CD4-positive, alpha-beta T cell treated with Interleukin-1 beta for 1 hour (primary cell): ENCODE measurements around the gene PITX3.
"Not testable (repeated sequence)": the region's sequence is repeated elsewhere in the genome, so short reads cannot be mapped to it uniquely, and the experiment has no call there.

Experiments used
- DNase-seq, 2 donors: peaks; one replicate each; pipeline ENCODE4 v3.0.0-alpha.2; 2020 to 2022

PITX3 gene

DNA sequence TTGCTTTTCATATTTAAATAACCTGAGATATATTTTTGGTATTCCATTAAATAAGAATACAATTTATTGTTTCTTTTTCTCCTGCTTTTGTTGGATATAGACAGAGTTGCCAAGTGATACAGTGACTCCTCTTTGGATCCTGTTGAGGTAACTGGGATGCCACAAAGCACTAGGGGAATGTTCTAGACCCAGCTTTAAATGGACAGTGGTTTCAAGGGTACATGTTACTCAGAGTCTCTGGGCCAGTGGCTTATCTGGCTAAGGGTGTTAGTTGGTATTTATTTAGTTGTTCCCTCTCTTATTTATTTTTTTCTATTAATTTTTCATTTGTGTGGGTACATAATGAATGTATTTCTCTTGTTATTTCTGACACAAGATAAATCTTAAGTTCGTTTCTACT is 13.1 kb upstream of the PITX3 start:
- DNase-seq, result no peak

DNA sequence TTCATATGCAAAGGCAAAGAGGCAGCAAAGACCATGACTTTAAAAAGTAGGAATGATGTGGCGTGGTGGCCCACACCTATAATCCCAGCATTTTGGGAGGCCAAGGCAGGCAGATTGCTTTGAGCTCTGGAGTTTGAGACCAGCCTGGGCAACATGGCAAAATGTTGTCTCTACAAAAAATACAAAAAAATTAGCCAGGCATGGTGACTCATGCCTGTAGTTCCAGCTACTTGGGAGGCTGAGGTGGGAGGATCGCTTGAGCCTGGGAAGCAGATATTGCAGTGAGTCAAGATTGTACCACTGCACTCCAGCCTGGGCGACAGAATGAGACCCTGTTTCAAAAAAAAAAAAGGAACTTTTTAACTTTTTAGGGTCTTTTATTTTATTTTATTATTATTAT is 11.2 kb upstream of the PITX3 start:
- not testable (repeated sequence) for DNase-seq

DNA sequence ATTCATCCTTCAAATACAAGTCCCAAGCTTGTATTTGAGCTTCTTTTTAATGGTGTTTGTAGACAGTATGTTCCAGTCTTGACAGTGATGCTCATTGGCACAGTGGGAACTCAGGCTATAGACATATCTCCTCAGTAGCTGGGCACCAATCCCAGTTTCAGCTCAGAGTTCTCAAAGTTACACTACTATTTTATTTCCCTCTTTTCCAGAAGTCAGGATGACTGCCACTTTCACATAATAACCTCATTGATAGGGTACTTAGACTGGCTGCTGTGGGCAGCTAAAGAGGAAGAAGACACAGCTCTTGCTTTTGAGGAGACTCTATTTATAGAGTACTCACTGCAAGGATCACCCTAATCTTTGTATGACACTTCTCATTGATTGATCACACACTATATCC is 6.4 kb upstream of the PITX3 start:
- no peak for DNase-seq

DNA sequence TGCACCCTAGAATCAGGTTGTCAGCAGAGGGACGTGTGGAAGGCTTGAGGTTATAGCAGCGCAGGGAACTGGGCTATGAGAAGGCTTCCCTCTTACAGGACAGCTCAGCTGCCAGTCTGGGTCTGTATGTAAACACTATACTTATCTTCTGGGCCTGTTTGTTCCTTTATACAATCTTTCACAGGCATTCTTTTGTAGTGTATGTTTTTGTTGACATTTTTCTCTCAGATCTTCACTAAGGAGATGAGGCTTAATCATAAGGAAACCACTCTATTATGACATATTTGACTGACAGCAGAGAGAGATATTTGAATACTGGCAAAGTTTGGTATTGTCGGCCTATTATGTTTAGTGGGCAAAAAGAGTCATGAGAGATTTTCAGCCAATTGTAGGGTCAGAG is 4.9 kb upstream of the PITX3 start:
- DNase-seq, result no peak

DNA sequence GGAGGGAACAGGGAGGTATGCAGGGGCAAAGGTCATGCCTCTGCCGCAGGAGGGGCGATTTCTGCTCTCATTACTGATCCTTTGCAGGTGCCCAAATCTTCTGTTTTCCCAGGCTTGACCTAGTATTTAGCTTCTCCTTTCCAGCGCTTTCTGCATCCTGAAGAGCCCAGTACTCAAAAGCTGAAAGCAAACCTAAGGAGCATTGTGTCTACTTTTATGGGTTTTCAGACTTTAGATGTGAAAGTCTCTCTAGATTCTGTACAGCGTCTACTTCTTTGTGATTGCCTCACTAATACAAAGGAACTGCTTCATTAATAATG is 4.6 kb upstream of the PITX3 start:
- DNase-seq, result no peak

DNA sequence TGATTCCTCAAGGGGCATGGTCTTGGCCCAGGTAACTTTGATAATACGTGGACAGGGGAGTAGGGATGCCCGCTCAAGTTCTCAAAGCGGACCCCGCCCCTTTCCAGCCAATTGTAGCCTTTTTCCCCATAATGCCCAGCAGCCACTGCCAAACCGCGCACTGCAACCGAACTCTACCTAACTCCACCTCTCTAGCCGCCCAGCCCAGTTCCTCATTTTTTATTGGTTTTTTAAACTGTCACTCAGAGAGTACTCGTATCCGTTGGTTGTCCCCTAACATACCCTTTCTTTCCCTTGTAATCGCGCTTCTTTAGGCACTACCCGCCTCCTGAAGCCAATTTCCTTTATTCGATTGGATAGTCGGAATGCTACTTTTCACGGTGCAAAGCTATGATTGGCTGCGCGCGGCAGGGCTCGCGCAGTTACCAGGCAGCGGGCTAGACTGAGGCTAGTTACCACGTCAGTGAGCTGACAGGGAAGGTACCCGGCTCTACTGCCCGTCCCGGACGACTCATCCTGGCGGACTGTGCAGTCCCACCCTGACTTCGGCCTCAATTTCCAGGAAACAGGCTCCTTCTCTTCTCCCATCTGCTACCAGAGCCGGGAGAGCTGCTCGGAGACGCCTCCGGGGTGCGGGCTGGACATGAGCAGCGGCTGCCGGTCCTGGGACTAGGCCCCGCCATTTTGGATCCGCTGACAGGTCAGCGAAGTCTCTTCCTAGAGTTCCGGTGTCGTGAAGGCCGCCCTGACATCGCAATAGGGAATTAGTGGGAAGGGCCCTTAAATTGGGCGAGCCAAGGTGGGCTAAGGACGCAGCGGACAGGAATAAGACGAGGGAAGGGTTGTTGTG is 4.0 kb upstream of the PITX3 start, which contains the start of gene GBF1:
Gene GBF1, plus strand, starts transcription at position 451 of the 850 bp plus-strand sequence. CDS start 13,407 bp downstream, outside the sequence.
- peak; percentile 94 to 98 for DNase-seq

DNA sequence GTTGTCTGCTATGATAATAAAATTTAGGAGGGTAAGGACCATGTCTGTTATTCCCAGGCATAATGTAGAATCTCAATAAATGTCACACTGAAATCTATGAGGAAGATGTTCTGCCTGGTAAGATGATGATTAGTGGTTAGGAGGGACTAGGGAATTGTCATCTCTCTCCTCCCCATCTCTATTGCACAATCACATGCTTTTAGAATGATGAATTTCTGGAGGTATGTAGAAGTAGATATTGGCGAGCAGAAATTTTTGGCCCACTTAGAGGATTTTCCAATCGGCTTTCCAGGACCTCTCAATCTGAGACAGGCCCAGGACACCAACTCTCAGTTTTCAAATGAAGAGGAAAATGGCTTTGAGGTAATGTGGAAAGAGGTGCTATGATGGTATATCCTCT is 2.0 kb upstream of the PITX3 start:
- DNase-seq, result no peak

DNA sequence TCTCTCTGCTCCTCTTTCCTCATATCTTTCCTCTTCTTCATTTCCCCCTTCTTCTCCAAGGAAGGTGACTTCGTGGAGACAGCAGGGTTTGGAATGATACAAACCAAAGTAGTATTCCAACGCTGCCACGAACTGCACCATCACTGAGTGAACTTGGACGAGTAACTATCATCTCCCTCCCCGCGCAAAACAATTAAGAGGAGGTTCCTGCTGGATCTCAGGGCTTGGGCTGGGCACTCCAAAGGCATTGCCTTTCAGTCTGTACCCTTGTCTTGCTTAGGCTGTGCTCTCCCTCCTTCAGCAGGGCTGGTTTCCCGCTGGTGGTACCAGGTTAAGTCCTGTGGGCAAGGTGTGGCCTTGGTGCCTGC is 790 bp upstream of the PITX3 start:
- no peak for DNase-seq

DNA sequence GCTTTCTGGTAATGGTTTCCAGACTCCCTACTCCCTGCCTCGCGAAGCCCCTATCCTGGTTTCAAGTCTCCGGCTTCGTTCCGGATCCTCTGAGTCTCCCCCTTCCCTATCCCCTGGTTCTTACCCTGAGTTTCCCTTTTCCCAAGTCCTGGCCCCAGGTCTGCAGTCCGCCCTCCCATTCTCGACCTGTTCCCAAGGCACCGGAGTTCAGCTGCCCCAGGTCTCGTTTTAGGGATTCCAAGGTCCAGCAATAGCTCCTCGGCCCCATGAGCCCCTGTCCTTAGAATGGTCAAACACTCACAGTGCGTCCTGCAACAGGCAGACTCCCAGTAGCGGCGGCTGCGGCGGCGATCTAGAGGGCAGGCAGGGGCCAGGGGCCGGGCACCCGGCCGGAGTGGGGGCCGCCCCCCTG is 274 bp downstream of the PITX3 start:
- no peak for DNase-seq

DNA sequence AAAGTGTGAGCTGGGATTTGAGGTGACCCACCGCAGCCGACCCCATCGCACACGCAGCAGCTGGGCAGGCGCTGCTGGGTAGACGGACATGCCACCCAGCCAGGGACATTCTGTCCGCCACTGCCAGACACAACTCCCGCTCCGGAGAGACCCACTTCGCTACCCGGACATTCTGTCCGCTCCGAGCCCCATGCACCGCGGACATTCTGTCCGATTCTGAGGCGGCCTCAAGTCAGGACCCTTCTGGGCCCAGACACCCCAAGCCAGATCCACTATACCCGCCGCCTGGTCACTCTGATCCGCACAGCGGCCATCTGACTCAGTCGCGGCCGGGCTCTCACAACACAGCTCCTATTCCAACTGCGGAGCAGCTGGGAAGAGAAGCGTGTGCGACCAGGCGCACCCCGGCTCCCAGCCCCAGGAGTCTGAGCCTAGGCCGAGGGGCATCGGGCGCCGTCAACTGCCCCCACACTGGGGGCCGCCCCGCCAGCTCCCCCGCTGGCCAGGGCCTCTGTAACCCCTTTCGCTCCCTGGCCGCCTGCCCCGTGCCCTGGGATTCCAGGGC is 763 bp downstream of the PITX3 start:
- no peak for DNase-seq

DNA sequence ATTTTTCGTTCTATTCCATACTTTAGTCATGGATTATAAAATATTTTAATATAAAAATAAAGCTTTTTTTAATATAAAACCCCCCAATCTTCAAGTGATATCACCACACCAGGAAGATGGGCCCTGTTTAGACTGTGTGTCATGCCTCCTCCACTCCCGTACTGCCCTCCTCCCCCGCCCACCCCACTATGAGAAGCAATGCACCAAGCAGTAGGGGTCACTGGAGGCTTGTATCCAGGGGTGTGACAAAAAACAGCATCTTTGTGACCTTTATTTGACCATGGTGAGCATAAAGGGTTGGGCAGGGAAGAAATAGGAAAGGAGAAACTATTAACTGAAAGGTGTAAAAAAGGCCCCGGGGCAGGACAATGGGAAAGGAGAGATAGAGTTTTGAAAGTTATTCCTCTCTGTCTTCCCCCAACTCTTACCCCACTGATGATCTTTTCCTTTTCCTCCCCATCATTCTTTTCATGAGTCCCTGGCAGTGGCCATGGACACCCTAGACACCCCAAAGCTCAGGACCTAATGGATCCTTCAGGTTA is 3.5 kb downstream of the PITX3 start:
- no peak for DNase-seq

DNA sequence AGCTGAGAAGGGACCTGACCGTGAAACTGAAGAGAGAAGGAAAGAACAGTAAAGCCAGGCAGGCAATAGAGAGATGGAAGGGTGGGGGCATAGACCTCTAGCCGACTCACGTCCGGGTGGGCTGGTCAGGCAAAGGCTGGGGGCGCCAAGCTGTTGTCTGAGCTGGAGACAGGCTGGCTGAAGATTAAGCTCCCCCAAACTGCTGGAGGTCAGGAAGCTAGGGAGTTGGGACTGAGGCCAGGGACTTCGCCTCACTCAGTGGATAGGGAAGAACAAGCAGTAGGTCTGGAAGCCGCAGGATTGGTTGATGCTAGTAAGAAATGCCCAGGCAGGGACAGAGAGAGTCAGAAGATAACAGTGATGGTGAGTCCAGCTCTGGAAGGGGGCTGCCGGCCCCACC is 5.3 kb downstream of the PITX3 start:
- DNase-seq, result no peak

DNA sequence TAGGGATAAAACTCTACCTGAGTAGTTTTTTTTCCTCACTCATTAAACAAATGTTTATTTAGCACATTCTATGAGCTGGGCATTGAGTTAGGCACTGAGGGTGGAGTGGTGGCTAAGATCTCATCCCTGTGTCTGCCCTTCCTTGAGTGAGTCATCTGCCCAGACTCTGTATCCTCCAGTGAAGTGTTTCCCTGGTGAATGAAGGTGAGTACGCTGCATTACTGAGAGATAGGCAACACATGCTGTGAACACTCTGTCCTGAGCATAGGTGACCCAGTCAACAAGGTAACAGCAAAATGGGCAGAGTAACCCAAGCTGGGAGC is 5.8 kb downstream of the PITX3 start:
- no peak for DNase-seq

DNA sequence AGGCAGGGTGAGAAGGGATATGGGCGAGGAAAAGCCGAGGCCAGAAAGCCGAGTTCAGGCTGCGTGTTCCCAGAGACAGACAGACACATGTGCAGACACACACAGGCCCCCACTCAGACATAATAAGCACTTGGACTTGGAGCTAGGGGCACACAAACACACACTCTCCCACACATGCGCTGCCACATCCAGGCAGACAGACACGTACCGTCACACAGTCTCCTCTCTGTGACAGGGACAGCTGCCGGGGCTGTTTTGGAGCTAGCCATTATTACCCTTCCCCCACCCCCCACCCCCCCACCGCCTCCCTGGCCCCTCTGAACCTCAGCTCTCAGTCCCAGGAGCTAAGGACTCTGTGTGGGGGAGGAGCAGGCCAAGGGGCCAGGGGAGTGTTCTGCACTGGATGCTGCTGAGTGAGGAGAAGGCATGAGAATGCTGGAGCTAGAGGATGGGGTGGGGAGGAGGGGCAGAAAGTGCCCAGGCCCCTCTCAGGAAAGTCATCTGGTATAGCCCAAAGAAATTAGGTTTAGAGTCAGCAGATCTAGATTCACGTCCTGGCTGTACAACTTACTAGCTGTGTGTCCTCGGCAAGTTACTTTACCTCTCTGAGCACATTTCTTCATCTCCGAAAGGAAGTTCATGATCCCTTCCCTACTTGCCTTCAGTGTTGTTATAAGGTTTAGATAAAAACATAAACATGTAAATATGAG is 6.3 kb downstream of the PITX3 start:
- DNase-seq, result no peak

DNA sequence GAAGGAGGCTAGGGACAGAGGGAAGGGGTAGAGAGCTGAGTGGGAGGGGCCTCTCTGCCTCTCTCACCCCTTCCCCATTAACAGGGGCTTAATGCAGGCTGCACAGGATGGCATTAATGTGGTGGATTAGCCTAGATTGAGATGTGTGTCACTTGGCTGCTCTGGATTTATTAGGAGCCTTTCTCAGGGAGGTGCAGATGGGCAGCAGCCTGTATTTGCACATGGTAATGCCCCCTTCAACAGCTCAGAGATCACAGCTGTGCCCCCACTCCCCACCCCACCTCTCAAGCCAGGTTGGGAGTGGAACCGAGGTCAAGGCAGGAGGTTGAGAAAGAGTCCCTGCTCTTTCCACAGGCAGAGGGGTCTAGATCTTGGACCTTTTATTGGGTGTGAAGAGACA is 7.3 kb downstream of the PITX3 start:
- DNase-seq, result no peak

DNA sequence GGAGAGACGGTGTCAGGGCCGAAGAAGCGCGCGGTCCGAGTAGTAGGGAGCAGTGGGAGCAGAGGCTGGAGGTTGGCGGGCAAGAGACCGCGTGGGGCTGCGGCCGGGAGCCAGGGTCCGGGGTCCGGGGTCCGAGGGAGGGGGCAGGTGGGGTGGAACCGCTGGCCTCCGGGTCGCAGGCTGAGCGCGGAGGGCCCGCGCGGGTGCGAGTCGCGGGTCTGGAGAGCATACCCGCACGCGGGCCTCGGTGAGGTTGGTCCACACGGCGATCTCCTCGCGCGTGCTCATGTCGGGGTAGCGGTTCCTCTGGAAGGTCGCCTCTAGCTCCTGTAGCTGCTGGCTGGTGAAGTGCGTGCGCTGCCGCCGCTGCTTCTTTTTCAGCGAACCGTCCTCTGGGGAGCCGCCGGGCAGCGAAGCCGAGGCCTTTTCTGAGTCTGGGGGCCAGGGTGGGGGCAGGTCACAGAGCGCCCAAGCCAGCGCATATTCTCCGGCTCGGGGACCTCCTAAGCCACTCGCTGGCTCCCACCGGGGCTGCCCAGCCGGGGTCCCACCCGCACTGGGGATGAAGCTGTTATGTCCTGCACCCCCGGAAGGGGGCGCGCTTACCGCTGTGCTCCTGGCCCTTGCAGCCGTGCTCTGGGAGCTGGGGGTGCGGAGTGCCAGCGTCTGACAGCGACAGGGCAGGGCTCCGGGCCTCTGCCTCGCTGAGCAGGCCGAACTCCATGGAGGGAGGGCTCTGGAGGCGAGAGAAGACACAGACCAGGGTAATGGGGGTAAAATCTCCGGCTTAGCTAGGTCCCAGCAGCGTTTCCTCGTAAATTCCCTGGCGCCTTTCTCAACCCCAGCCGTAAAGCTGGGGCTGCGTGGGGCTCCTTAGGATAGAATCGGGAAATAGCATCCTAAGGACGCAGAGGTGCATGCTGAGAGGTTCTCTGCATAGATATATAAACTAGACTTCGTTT is 9.7 kb downstream of the PITX3 start:
- peak; percentile 65 to 72 for DNase-seq

DNA sequence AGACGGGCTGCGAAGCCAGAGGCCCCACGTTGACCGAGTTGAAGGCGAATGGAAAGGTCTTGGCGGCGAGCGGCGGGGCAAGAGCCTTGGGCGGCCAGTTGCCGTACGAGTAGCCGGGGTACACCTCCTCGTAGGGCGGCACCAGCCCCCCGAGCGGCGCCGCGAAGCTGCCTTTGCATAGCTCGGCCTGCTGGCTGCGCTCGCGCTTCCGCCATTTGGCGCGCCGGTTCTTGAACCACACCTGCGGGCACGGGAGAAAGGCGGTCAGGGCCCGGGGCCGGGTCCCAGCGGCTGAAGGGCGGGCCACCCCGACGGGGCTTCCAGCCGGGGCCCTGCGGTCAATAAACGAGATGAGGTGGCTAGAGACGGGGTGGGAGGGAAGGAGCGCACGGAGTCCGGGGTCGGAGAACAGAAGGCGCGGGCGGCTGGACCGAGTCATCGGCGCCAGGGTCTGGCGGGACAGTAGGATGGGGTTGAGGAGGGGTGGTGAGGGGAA is 10.4 kb downstream of the PITX3 start:
- DNase-seq, result peak; percentile 44 to 58

DNA sequence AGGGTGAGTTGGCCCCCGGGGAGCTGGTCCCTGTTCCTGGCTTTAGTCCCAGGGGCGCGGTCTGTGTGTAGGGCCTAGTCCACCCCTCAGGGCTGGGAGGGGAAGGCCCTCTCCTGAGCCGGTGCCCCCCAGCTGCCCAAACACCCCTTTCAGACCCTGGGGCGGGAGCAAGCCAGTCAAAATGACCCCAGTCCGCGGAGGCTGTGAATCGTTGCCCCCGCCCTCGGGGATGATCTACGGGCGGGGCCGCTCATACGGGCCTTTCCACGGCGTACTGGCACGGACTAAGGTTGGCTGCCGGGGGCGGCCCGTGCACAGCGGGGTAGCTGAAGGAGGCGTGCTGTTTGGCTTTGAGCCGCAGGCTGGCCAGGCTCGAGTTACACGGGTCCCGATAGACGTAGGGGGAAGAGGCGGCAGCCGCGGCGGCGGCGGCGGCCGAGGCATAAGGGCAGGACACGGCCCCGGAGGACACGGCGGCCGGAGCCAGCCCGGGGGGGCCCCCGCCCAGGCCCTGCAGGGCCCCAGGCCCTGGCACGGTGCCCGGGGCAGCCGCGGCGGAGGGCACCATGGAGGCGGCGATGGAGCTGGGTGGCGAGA is 10.9 kb downstream of the PITX3 start:
- DNase-seq, result peak in 1 of 2 donors; percentile 39

DNA sequence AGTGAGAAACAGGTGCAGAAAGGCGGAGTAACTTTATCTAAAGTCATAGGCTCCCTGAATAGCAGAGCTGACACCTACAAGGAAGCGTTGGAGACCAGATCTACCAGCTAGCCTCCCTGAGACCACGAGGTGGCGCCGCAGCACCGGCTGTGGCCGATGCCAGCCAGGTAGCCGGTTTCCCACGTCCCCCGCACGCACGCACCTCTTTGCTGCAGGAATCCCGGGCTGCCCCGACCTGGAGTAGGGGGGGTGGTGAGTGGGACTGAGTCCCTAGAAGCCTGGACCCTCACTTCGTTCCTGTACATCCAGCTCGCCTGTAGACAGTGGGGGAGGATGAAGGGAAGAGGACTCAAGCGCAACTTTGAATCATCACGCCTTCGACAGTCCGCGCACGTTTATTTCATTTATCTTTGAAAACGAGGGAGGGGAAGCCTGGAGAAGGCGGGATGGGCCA is 11.5 kb downstream of the PITX3 start:
- peak; percentile 84 to 87 for DNase-seq

DNA sequence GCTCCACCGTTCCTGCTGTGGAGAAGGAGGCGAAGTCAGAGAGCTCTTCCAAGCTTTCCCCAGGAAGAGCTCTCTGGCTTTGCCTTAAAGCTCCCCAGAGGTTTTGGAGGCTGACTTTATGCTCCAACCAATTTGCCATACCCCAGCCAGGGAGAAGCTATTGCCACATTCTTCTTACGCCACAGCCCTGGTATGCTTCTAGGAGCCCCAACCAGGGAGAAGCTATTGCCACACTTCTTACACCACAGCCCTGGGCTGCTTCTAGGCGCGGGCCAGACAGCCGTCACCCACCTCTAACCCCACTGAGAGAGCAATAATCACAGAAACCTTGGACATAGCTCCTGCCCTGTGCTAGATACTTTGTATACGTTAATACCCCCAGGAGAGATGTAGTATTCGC is 14.3 kb downstream of the PITX3 start:
- DNase-seq, result peak in 1 of 2 donors; percentile 36

DNA sequence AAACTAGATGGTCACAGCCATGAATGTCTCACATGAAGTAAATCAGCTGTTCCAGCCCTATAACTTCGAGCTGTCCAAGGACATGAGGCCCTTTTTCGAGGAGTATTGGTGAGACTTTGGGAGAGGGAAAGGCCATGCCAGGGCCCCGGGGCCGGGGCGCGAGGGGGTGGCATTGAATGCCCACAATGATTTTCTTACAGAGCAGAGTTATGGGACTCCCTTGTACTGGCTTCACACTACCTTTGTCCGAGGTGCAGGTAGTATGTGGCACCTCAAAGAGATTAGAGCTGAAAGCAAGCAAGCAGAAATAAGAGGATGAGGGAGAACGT is 14.8 kb downstream of the PITX3 start:
- no peak for DNase-seq
